Muscle of leg (tissue), 11 donors: Measurements from ENCODE around the gene NABP1. TPM values are rescaled to one million over a fixed set of nuclear protein-coding genes. Genes with fewer than 3 reads are reported as not detected.
A peak's percentile ranks its signal among the peaks of the same experiment; 100 is the strongest.

Experiments used
- DNase-seq: peaks from one replicate; pipeline ENCODE4 v3.0.0; 2013
- H3K27ac ChIP-seq: one replicate; pipeline ENCODE4 v1.5.1; 2013; ENCODE audit warnings: mild to moderate bottlenecking, low read length, control low read depth
- H3K27me3 ChIP-seq: one replicate; pipeline ENCODE4 v1.6.1; 2013; ENCODE audit warnings: low read length; ENCODE audit not compliant: control insufficient read depth, insufficient read depth
- H3K36me3 ChIP-seq: one replicate; pipeline ENCODE4 v1.6.1; 2013; ENCODE audit warnings: low read length; ENCODE audit not compliant: control insufficient read depth, insufficient read depth
- H3K4me1 ChIP-seq: one replicate; pipeline ENCODE4 v1.6.1; 2013; ENCODE audit warnings: low read length; ENCODE audit not compliant: control insufficient read depth, insufficient read depth
- H3K4me3 ChIP-seq: one replicate; pipeline ENCODE4 v1.5.1; 2013; ENCODE audit warnings: low read length, control low read depth
- H3K9me3 ChIP-seq: replicated peaks from 2 replicates; pipeline ENCODE4 v1.6.1; 2013; ENCODE audit warnings: low read depth, low read length; ENCODE audit not compliant: control insufficient read depth
- WGBS: methylation state at CpG from one replicate; pipeline ENCODE4 v1.1.5; 2013; ENCODE audit warnings: missing lambda C conversion rate; ENCODE audit not compliant: insufficient coverage; 5-methylcytosine and 5-hydroxymethylcytosine counted together
- polyA plus RNA-seq, 8 donors: library from polyadenylated mRNA; unstranded; fragments of 120-200 nt; gene quantifications; one replicate each; pipeline versions ENCODE4 v1.2.1 to v1.2.3, GENCODE V29; 2013; ENCODE audit warnings: inconsistent platforms in 1 of 8, low replicate concordance in 1 of 8; ENCODE audit not compliant: insufficient read length in 8 of 8, insufficient read depth in 1 of 8
- total RNA-seq: library from RNA; stranded (reverse); fragments of 120-200 nt; gene quantifications from one replicate; pipeline ENCODE4 v1.2.4, GENCODE V29; 2013

NABP1 gene
- total and polyA plus RNA-seq, 9 donors, result 7.2 to 12.7 (median 8.2) TPM

DNA sequence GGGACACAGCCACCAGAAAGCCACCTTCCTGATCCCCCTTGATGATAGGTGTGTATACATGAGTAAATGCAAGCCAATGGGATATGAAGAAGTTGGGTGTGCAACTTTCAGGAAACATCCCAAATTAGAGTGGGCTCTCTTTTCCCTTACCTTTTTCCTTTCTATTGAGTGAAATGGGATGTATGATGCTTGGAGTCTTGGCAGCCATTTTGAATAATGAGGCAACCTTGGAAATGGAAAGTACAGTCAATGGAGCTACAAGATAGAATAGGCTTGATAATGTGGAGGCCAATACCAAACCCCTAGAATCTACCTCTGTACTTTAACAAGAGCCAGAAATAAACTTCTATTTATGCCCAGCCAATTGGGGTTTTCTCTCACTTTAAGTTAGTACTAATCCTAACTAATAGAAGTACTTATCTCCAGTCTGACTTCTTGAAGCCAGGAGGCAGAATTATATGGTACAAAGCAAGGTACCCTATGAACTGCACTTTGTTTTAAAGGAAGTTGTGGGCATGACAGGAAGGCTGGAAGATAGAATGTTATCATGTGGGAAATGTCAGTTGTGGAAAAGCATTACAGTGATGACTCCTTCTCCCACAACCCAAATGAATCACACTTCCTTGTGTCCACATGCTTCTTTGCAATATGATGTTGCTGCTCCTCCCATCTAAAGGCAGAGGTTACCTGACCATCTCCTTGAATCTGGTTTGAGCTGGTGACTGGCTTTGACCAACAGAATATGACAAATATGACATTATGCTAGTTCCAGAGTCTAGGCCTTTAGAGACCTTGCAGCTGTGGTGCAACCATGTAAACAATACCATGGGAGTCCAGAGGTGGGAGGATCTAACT is 12.9 kb upstream of the NABP1 start:
- Histone ChIP-seq H3K9me3 (no peaks in the 10 kb centered on the region), H3K27ac (no peak overlapping the region), H3K36me3 (no peaks in the 10 kb centered on the region), H3K4me3 (no peak overlapping the region), H3K4me1 (no peaks in the 10 kb centered on the region), H3K27me3 (no peaks in the 10 kb centered on the region)
- no peak for DNase-seq

DNA sequence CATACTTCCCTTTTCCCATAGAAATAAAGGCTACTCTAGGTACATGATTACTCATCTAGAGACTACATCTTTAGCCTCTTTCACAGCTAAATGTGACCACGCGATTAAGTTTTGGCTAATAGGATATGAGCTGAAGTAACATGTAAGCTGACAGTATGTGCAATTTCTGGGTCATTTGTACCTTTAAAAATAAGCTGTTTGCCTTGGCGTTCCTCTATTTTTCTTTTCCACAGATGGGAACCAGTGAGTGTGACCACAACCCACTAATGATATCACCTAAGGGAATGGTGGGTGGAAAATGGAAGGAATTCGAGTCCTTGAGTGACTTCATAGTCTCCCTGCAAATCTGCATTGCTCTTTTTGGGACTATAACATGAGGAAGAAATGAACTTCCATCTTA is 11.7 kb upstream of the NABP1 start:
- WGBS, result no CpG with 5 or more reads among the region's 4 CpGs
- Histone ChIP-seq H3K9me3 (no peaks in the 10 kb centered on the region), H3K36me3 (no peaks in the 10 kb centered on the region), H3K27ac (no peak overlapping the region), H3K4me3 (no peak overlapping the region), H3K27me3 (no peaks in the 10 kb centered on the region), H3K4me1 (no peaks in the 10 kb centered on the region)
- no peak for DNase-seq

DNA sequence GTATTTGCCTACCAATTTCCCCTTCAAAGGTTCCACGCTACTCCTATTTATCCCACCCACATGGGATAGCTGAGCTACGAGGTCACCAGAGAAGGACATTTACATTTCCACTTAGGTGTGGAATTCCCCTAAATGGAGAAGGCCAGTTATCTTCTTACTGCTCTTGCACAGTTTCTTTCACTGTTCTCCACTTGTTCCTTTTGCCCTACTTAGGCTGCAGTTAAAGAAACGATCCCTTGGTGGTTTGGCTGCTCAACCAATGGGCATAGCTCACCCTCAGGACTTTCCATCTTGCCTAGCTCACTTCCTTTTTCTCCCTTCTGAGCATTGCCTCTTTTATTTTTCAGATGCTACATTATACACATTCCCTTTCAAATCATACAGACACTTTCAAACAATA is 11.2 kb upstream of the NABP1 start:
- Histone ChIP-seq H3K36me3 (no peaks in the 10 kb centered on the region), H3K4me3 (no peak overlapping the region), H3K4me1 (no peaks in the 10 kb centered on the region), H3K27me3 (no peaks in the 10 kb centered on the region), H3K27ac (no peak overlapping the region), H3K9me3 (no peaks in the 10 kb centered on the region)
- WGBS, result 35% methylated on average over 2 of the region's 3 CpGs
- no peak for DNase-seq

DNA sequence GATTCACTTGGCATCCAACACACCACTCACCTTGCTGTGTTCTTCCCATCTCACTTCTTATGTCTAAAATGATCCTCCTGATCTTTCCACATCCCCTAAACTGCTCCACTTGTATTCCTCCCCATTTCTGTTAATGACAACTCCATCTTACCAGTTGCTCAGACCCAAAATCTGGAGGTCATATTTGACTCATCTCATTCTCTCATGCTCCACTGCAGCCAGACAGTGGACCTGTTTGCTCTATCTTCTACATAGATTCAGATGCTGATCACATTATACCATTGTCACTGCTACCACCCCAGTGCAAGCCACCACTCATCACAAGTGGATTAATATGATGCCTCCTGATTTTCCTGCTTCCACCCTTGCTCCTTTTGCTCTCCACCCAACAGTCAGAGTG is 7.9 kb upstream of the NABP1 start:
- Histone ChIP-seq H3K27ac (no peak overlapping the region), H3K4me3 (no peak overlapping the region), H3K4me1 (no peaks in the 10 kb centered on the region), H3K9me3 (no peaks in the 10 kb centered on the region), H3K27me3 (no peaks in the 10 kb centered on the region), H3K36me3 (no peaks in the 10 kb centered on the region)
- no peak for DNase-seq

DNA sequence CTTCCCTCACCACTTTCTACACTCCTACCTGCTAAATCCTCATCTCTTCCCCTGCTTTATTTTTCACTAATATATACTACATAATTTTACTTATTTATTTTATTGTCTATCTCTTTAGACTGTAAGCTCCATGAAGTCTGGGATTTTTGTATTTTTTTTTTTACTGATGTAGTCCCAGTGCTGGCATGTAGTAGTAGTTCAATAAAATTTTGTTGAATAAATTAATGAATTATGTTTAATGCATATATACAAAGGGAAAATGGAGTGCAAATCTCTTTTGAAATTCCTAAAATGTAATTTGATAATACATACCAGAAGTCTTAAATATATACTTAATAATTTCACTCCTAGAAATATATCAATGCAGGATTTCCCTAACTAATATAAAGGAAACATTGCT is 7.1 kb upstream of the NABP1 start:
- no peaks in the 10 kb centered on the region for H3K9me3 ChIP-seq
- no peak for DNase-seq
- no peak overlapping the region for H3K27ac ChIP-seq
- no peak overlapping the region for H3K4me3 ChIP-seq
- no peaks in the 10 kb centered on the region for H3K27me3 ChIP-seq
- H3K4me1 ChIP-seq, result no peaks in the 10 kb centered on the region
- H3K36me3 ChIP-seq, result no peaks in the 10 kb centered on the region

DNA sequence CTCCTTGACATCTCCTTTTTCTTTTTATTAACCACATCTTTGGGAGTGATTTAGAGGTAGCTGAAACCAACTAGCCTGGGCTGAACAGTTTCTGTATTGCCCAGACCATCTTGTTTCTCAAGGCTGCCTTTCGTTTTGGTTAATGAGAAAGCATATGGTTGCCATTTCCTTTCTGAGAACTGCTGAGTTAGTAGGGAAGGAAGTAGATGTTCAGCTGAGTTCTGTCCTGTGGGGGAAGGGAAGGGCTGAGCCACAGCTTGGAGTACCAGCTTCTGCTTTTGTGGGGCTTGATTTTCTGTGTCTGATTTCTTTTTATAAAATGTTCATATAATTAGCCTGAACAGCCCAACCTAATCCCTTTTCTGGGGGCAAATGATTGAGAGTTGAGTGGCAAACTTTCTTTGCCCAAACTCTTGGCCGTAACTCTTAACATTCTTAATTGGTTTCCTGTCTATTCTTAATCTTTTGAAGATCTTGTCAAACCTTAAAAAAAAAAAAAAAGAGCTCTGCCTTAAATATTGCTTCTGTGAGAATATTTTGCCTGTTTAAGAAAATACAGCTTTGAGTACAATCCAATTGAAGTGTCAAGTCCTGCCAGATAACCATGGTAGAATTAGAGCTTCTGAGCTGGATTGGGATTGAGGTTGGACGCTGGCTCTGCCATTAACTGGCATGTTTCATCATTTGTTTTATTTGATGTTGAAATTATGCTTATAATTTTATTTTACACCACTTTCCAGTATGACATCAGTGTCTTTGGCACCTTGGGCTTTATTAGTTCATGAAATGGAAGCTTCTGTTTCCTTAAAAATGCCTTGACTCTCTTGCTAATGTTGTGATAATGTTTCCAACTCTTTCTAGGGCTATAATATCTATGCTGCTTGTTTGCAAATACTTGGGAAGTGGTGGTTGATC is 1.9 kb upstream of the NABP1 start:
- Histone ChIP-seq H3K27me3 (no peaks in the 10 kb centered on the region), H3K9me3 (no peaks in the 10 kb centered on the region), H3K36me3 (no peaks in the 10 kb centered on the region), H3K4me3 (no peak overlapping the region), H3K27ac (peak overlapping the region; percentile 100), H3K4me1 (peaks cover 9% of the 10 kb centered on the region)
- peak; percentile 83 for DNase-seq
- 14% methylated on average over 1 of the region's 3 CpGs for WGBS

DNA sequence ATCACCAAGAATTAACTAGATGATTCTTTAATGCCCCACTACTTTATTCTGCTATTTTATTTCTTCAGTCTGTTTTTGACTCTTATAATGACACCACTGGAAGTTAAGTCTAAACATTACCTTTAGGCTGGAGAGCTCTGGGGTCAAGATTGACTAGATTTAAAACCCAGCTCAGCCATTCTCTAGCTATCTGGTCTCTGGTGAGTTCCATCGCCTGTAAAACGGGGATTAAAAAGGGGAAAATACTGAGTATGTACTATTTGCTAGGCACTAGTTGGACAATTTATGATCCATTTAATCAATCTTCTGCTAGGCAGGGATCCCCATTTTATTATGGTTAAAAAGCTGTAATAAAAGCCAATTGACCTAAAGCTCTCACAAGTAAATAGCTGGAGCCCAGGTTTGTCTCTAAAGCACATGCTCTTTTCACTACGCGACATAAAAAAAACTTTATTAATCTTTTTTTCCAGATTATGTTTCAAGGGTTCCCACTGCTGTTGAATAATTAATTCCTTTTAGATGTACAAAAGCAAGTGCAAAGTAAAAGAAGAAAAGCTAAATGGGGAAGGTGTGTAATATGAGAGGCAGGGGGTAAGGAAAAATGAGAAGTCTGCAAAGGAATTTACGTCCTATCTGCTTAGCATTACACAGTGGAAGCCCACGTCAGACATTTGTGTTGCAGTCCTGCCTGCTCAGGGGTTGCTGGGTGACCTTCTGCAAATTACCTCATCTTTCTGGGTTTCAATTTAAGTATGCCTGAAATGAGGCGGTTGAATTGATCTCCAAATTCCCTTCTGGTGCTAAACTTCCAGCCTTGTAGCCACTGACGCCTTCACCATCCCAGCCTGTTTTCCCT is 918 bp upstream of the NABP1 start:
- H3K9me3 ChIP-seq, result no peaks in the 10 kb centered on the region
- DNase-seq, result peak; percentile 83
- 8% methylated on average over 2 of the region's 8 CpGs for WGBS
- peak overlapping the region; percentile 92 for H3K4me3 ChIP-seq
- peak overlapping the region; percentile 100 for H3K27ac ChIP-seq
- no peaks in the 10 kb centered on the region for H3K27me3 ChIP-seq
- H3K4me1 ChIP-seq, result peaks cover 9% of the 10 kb centered on the region
- no peaks in the 10 kb centered on the region for H3K36me3 ChIP-seq

DNA sequence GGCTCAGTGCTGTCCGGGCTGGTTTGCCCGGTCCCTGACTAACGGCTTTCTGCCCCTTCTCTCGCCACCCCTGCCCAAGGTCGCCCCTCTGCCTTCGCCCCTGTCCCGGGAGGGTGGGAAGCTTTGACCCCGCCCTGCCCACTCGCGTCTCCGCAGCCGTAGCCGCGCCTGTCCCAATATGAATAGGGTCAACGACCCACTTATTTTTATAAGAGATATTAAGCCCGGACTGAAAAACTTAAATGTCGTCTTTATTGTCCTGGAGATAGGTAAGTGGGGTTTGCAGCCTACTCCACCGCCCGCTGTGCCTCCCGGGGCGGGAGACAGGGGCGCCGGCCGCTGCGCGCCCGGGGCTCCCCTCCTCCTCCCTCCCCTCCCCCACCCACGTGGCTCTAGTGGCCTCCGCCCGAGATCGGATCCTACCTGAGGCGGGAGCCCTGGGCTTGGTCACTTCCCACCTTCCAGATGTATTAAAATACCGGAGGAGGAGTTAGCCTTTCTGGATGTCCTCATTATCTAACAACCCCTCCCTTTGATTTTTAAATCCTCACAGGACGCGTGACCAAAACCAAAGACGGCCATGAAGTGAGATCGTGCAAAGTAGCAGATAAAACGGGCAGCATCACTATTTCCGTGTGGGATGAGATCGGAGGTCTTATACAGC is 633 bp downstream of the NABP1 start:
- Histone ChIP-seq H3K36me3 (peaks cover 4% of the 10 kb centered on the region), H3K4me1 (peaks cover 9% of the 10 kb centered on the region), H3K9me3 (no peaks in the 10 kb centered on the region), H3K27ac (peak overlapping the region; percentile 97), H3K27me3 (no peaks in the 10 kb centered on the region), H3K4me3 (peak overlapping the region; percentile 84)
- peak; percentile 52 for DNase-seq
- 21% methylated on average over 5 of the region's 40 CpGs for WGBS

DNA sequence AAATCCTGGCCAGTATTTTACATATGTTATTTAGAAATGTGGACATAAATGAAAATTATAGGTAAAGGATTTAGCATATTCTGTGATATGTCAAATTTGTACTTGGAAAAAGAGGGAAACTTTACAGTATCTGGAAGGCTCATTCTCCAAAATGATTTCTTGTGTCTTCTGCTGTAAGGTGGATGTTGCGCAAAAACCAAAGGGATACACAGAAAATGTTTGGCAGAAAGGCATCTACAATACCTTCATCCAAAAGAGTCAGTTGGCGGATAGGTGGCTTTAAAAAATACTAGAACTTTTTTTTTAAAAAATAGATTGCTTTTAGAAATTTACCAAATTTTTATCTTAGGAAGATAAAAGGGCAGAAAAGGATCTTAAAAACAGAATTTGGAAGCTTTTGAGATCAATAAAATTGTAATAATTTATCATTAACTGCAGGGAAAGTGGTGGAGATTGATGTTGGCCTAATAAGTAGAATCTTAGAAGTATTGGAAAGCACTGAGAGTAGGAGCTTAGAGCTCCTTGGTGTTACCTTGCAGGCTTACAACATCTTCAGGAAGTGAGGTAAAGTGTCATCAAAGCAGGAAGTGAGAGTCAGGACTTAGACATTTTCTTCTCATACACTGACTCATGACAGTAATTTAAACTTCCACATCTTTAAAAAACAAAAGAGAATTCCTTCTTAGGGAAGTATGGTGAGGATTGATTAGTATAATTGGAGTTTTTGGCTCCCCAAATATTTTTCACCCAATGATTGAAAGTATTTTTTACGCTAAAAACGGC is 2.1 kb downstream of the NABP1 start:
- Histone ChIP-seq H3K4me1 (peaks cover 9% of the 10 kb centered on the region), H3K27me3 (no peaks in the 10 kb centered on the region), H3K9me3 (no peaks in the 10 kb centered on the region), H3K4me3 (no peak overlapping the region), H3K36me3 (peaks cover 10% of the 10 kb centered on the region), H3K27ac (no peak overlapping the region)
- DNase-seq, result peak; percentile 36
- WGBS, result no CpG with 5 or more reads among the region's 4 CpGs
